SK-N-SH treated with all-trans-retinoic acid at 6 μM for 48 hours (cell line): Measurements from ENCODE around the gene DOCK7.

Experiments
- CSRNP3 ChIP-seq: fragments of 250-450 bp; sonication (Bioruptor Pico); IDR thresholded peaks from 2 replicates; pipeline ENCODE4 v1.5.1; 2021; ENCODE audit warnings: mild to moderate bottlenecking, moderate library complexity
- PATZ1 ChIP-seq: fragments of 250-450 bp; sonication (Bioruptor Pico); IDR thresholded peaks from 2 replicates; pipeline ENCODE4 v1.8.0; 2020; ENCODE audit warnings: mild to moderate bottlenecking, moderate library complexity, borderline replicate concordance

- TF ChIP-seq PATZ1 (CRISPR knock-in tag) (no peak), CSRNP3 (CRISPR knock-in tag) (no peak)
Observed at GRCh38 chr1:62508187-62508758, 179.9 kb downstream of the DOCK7 start.
